GM19372 (cell line): ENCODE results near the gene ACOXL.
"Not testable (repeated sequence)": the region's sequence is repeated elsewhere in the genome, so short reads cannot be mapped to it uniquely, and the experiment has no call there.

Experiments
- ATAC-seq: cut with Tn5 transposase; IDR thresholded peaks from one replicate; pipeline ENCODE4 v1.9.1; 2021; ENCODE audit warnings: mild to moderate bottlenecking, low read depth, moderate library complexity; ENCODE audit not compliant: unreplicated experiment

Gene ACOXL

GRCh38 chr2:111028720-111029119 lies 296.3 kb downstream of the ACOXL start:
- ATAC-seq = no peak

- ATAC-seq = no peak
Observed at GRCh38 chr2:111029181-111029927, 297.0 kb downstream of the ACOXL start.

GRCh38 chr2:111030260-111030891 lies 298.0 kb downstream of the ACOXL start:
- peak; percentile 65 for ATAC-seq

- ATAC-seq = no peak
Observed at GRCh38 chr2:111030945-111031344, 298.6 kb downstream of the ACOXL start.

- no peak for ATAC-seq
Observed at GRCh38 chr2:111031546-111032478, 299.4 kb downstream of the ACOXL start.

GRCh38 chr2:111032721-111033429 lies 300.5 kb downstream of the ACOXL start:
- no peak for ATAC-seq

- no peak for ATAC-seq
Observed at GRCh38 chr2:111034146-111034545, 301.8 kb downstream of the ACOXL start.

GRCh38 chr2:111034606-111035005 lies 302.2 kb downstream of the ACOXL start:
- no peak for ATAC-seq

GRCh38 chr2:111035830-111036441 lies 303.6 kb downstream of the ACOXL start:
- ATAC-seq = peak; percentile 68

- ATAC-seq = no peak
Observed at GRCh38 chr2:111037128-111037527, 304.8 kb downstream of the ACOXL start.

GRCh38 chr2:111039628-111040383 lies 307.4 kb downstream of the ACOXL start:
- no peak for ATAC-seq

- ATAC-seq = no peak
Observed at GRCh38 chr2:111041398-111042202, 309.2 kb downstream of the ACOXL start.

- no peak for ATAC-seq
Observed at GRCh38 chr2:111042261-111042660, 309.9 kb downstream of the ACOXL start.

GRCh38 chr2:111042772-111043771 lies 310.7 kb downstream of the ACOXL start:
- peak; percentile 55 for ATAC-seq

- no peak for ATAC-seq
Observed at GRCh38 chr2:111044066-111044465, 311.7 kb downstream of the ACOXL start.

- ATAC-seq = not testable (repeated sequence)
Observed at GRCh38 chr2:111045236-111045635, 312.9 kb downstream of the ACOXL start.

GRCh38 chr2:111045771-111046444 lies 313.5 kb downstream of the ACOXL start:
- ATAC-seq = no peak
